Liver (tissue), 3 donors: ENCODE measurements around the gene GPR68.

ENCODE experiments used
- ATF3 ChIP-seq: IDR thresholded peaks from 2 replicates; pipeline ENCODE4 v1.6.1; 2016; ENCODE audit warnings: antibody characterized with exemption
- CTCF ChIP-seq: fragments of 150-350 bp; IDR thresholded peaks from 2 replicates; pipeline ENCODE4 v1.5.1; 2017; ENCODE audit warnings: improper control_type of control experiment, low read depth, low read length; ENCODE audit not compliant: missing input control
- EGR1 ChIP-seq, 2 donors: IDR thresholded peaks; 2 replicates each; pipeline ENCODE4 v1.6.1; 2016 to 2018; ENCODE audit warnings: antibody characterized with exemption in 2 of 2, low read depth in 2 of 2
- GABPA ChIP-seq, 2 donors: IDR thresholded peaks in 1 of 2; conservative IDR thresholded peaks in 1 of 2; 2 replicates each; pipeline ENCODE4 v1.6.1; 2016; ENCODE audit warnings: antibody characterized with exemption in 2 of 2, mild to moderate bottlenecking in 1 of 2, moderate library complexity in 1 of 2
- HNF4A ChIP-seq, 2 donors: conservative IDR thresholded peaks; 2 replicates each; pipeline ENCODE4 v1.6.1; 2016; ENCODE audit warnings: antibody characterized with exemption in 2 of 2, mild to moderate bottlenecking in 2 of 2
- JUND ChIP-seq, 2 donors: IDR thresholded peaks; 2 replicates each; pipeline ENCODE4 v1.6.1; 2016; ENCODE audit warnings: antibody characterized with exemption in 2 of 2
- MAX ChIP-seq: IDR thresholded peaks from 2 replicates; pipeline ENCODE4 v1.6.1; 2016; ENCODE audit warnings: antibody characterized with exemption
- NR2F2 ChIP-seq: IDR thresholded peaks from 2 replicates; pipeline ENCODE4 v1.6.1; 2016; ENCODE audit warnings: antibody characterized with exemption
- RAD21 ChIP-seq, 2 donors: IDR thresholded peaks; 2 replicates each; pipeline ENCODE4 v1.6.1; 2016; ENCODE audit warnings: antibody characterized with exemption in 2 of 2, mild to moderate bottlenecking in 2 of 2
- REST ChIP-seq: IDR thresholded peaks from 2 replicates; pipeline ENCODE4 v1.6.1; 2016; ENCODE audit warnings: antibody characterized with exemption, mild to moderate bottlenecking
- SP1 ChIP-seq: IDR thresholded peaks from 2 replicates; pipeline ENCODE4 v1.6.1; 2018; ENCODE audit warnings: antibody characterized with exemption, mild to moderate bottlenecking
- TAF1 ChIP-seq: conservative IDR thresholded peaks from 2 replicates; pipeline ENCODE4 v1.6.1; 2016; ENCODE audit warnings: antibody characterized with exemption, mild to moderate bottlenecking
- YY1 ChIP-seq: IDR thresholded peaks from 2 replicates; pipeline ENCODE4 v1.6.1; 2016; ENCODE audit warnings: antibody characterized with exemption, mild to moderate bottlenecking
- ZBTB33 ChIP-seq: IDR thresholded peaks from 2 replicates; pipeline ENCODE4 v1.6.1; 2016; ENCODE audit warnings: antibody characterized with exemption
- donor health status: healthy.
- donor health status: healthy.

GRCh38 chr14:91261986-91262549 lies 17.6 kb upstream of the GPR68 start:
- TF ChIP-seq TAF1 (no peak), CTCF (no peak), REST (no peak), ZBTB33 (no peak), MAX (no peak), SP1 (no peak), YY1 (no peak), ATF3 (no peak), EGR1 (IDR thresholded peaks at IDR 0.05; ENCODE audit: low read depth in 2 of 2) (no peak), GABPA (IDR thresholded peaks at IDR 0.05 in 1 of 2, conservative IDR thresholded peaks at IDR 0.05 in 1 of 2) (no peak), JUND (IDR thresholded peaks at IDR 0.05) (no peak), RAD21 (IDR thresholded peaks at IDR 0.05) (no peak), HNF4A (conservative IDR thresholded peaks at IDR 0.05) (no peak), NR2F2 (no peak)
